Prostate gland (tissue), 2 donors: ENCODE measurements around the gene MCF2L2.

Experiments used
- POLR2A ChIP-seq: fragments of 450-650 bp; IDR thresholded peaks from one replicate; pipeline ENCODE4 v1.6.1; 2016; ENCODE audit warnings: antibody characterized with exemption, mild to moderate bottlenecking
- POLR2AphosphoS5 ChIP-seq: sonication (generic); formaldehyde crosslinking; IDR thresholded peaks from one replicate; pipeline ENCODE4 v1.6.1; 2017; ENCODE audit warnings: antibody characterized with exemption
- TF ChIP-seq, protein P1 (sequence below), 4 experiments: fragments of 200-600 bp in 2 of 4; fragments of 450-650 bp in 2 of 4; sonication (generic) in 2 of 4; IDR thresholded peaks; 1 replicate in 3 of 4; 2 replicates in 1 of 4; pipeline ENCODE4 v1.5.1; 2016 to 2019; ENCODE audit warnings: antibody characterized with exemption in 4 of 4, mild to moderate bottlenecking in 2 of 4, moderate library complexity in 2 of 4

DNA sequence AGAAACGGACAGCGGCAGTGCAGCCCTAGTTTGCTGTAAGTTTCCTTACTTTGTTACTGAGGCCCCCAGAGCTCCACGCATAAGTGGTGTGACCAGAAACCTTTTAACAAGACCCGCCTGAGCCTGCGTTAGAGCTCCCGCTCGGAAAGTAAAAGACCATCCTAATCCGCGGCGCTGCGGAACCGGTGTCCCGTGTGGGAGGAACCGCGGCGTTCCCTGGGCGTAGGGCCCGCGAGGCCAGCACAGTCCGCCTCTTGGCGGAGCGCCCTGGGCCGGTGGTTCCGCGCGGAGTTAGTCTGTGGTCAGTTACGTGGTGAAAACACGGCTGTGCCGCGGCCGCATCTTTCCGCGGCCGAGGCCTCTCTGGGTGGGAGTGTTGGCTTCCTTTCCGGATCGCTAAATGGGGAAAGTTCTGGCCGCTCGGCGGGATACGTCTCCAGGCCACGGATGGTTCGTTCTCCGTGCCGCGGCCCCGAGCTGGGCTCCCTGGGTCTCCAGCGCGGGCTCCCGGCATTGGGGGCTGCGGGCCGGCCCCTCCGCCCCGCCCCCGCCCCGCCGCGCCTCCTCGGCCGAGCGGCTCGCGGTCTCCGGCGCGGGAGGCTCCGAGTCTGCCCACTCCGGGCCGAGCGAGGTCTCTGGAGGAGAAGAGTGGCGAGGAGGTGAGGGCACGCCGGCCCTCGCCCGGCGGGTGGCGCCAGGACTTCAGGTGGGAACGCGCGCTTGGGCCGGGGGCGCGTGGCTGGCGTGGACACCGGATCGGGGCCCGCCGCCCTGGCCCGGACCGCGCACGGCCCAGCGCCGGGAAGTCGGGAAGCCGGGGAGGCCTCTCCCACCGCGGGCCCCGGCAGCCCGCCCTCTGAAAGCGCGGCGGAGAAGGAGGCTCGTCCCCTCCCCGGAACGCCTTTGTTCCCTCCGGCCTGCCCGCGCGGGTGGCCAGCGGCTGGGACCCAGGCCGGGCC lies 174.6 kb downstream of the MCF2L2 start:
- TF ChIP-seq, protein P1, sequence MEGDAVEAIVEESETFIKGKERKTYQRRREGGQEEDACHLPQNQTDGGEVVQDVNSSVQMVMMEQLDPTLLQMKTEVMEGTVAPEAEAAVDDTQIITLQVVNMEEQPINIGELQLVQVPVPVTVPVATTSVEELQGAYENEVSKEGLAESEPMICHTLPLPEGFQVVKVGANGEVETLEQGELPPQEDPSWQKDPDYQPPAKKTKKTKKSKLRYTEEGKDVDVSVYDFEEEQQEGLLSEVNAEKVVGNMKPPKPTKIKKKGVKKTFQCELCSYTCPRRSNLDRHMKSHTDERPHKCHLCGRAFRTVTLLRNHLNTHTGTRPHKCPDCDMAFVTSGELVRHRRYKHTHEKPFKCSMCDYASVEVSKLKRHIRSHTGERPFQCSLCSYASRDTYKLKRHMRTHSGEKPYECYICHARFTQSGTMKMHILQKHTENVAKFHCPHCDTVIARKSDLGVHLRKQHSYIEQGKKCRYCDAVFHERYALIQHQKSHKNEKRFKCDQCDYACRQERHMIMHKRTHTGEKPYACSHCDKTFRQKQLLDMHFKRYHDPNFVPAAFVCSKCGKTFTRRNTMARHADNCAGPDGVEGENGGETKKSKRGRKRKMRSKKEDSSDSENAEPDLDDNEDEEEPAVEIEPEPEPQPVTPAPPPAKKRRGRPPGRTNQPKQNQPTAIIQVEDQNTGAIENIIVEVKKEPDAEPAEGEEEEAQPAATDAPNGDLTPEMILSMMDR (IDR thresholded peaks at IDR 0.05) = peak in 3 of 4 experiments; percentile 16 to 47 (median 44)
- peak; percentile 35 for TF ChIP-seq POLR2AphosphoS5
- peak; percentile 3 for TF ChIP-seq POLR2A
